GM12878 (cell line): ENCODE data around the gene SRCIN1. TPM values are rescaled to one million over a fixed set of nuclear protein-coding genes. Genes with fewer than 3 reads are reported as not detected.

Source experiments
- ATAC-seq: fragments of 200-7000 bp; cut with Tn5 transposase; 3 replicates; pipeline ENCODE4 v1.9.1; 2020; ENCODE audit warnings: mild to moderate bottlenecking, moderate library complexity
- BruUV-seq: library from RNA; stranded (reverse); fragments of 400-500 nt; replicated peaks from 2 replicates; lab custom pipeline; 2021; lab: Mats Ljungman, UMichigan
- CTCF ChIA-PET: fragments of 300-600 bp; sonication (Branson Sonifier 250); formaldehyde crosslinking; extraction: SDS; loops from one replicate; lab custom pipeline; 2021; ENCODE audit warnings: inconsistent platforms; lab: Yijun Ruan, JAX
- POLR2A ChIA-PET: fragments of 350-600 bp; formaldehyde crosslinking; extraction: SDS; loops from one replicate; lab custom pipeline; 2021; ENCODE audit warnings: inconsistent platforms; lab: Charles Lee
- RAD21 ChIA-PET: fragments of 300-600 bp; sonication (Branson Sonifier 250); formaldehyde crosslinking; loops from one replicate; lab custom pipeline; 2023; ENCODE audit warnings: antibody characterized with exemption; ENCODE audit not compliant: unreplicated experiment; lab: Charles Lee
- SMC1A ChIA-PET: fragments of 300-600 bp; sonication (Branson Sonifier 250); formaldehyde crosslinking; loops from one replicate; lab custom pipeline; 2023; ENCODE audit not compliant: unreplicated experiment, uncharacterized antibody; lab: Charles Lee
- DNase-seq: peaks from one replicate; pipeline ENCODE4 v3.0.0-alpha.2; 2011; ENCODE audit warnings: low read depth, low spot score
- FAIRE-seq: peaks from 3 replicates; lab custom pipeline; 2011; peaks lifted over from hg19 to GRCh38; lab: Jason Lieb, UNC
- H2AFZ ChIP-seq: 2 replicates; pipeline ENCODE4 v1.6.0; 2011; ENCODE audit warnings: low read depth, low read length, control low read depth; ENCODE audit not compliant: control insufficient read depth
- H3K27ac ChIP-seq: 2 replicates; pipeline ENCODE4 v1.5.1; 2011; ENCODE audit warnings: control low read depth; ENCODE audit not compliant: control insufficient read depth, insufficient read depth
- H3K27me3 ChIP-seq, 2 experiments: replicated peaks in 1 of 2; 2 replicates each; pipeline versions ENCODE4 v1.6.0 to v1.6.1; 2011; ENCODE audit warnings: low read length in 1 of 2; ENCODE audit not compliant: control insufficient read depth in 2 of 2, insufficient read depth in 2 of 2
- H3K36me3 ChIP-seq, 2 experiments: 2 replicates each; pipeline ENCODE4 v1.5.1; 2011; ENCODE audit warnings: low read length in 1 of 2; ENCODE audit not compliant: control insufficient read depth in 2 of 2, insufficient read depth in 2 of 2
- H3K4me1 ChIP-seq: 2 replicates; pipeline ENCODE4 v1.6.1; 2011; ENCODE audit warnings: mild to moderate bottlenecking, low read length, moderate library complexity, mixed read lengths; ENCODE audit not compliant: control insufficient read depth, insufficient read depth
- H3K4me2 ChIP-seq: 2 replicates; pipeline ENCODE4 v1.6.0; 2011; ENCODE audit warnings: control low read depth; ENCODE audit not compliant: control insufficient read depth, insufficient read depth
- H3K4me3 ChIP-seq: fragments of 200-600 bp; sonication (generic); 2 replicates; pipeline ENCODE4 v1.5.1; 2016
- H3K79me2 ChIP-seq: 2 replicates; pipeline ENCODE4 v1.6.0; 2011; ENCODE audit warnings: low read length; ENCODE audit not compliant: control insufficient read depth, insufficient read depth
- H3K9ac ChIP-seq: 2 replicates; pipeline ENCODE4 v1.8.0; 2011; ENCODE audit warnings: low read length, control low read depth, mixed read lengths; ENCODE audit not compliant: control insufficient read depth, insufficient read depth
- H3K9me3 ChIP-seq: replicated peaks from 3 replicates; pipeline ENCODE4 v1.5.1; 2011; ENCODE audit warnings: mild to moderate bottlenecking, low read length; ENCODE audit not compliant: control insufficient read depth, insufficient read depth
- H4K20me1 ChIP-seq: 2 replicates; pipeline ENCODE4 v1.6.0; 2011; ENCODE audit not compliant: control insufficient read depth, insufficient read depth
- DPF2 ChIP-seq: fragments of 450-650 bp; IDR thresholded peaks from 2 replicates; pipeline ENCODE4 v1.6.1; 2017; ENCODE audit warnings: mild to moderate bottlenecking
- E2F8 ChIP-seq: fragments of 450-650 bp; IDR thresholded peaks from 2 replicates; pipeline ENCODE4 v1.6.1; 2018; ENCODE audit warnings: mild to moderate bottlenecking, low read depth, moderate library complexity; ENCODE audit not compliant: partially characterized antibody
- IRF4 ChIP-seq: IDR thresholded peaks from 2 replicates; pipeline ENCODE4 v1.6.1; 2011; ENCODE audit warnings: low read depth, low read length
- MEF2A ChIP-seq: IDR thresholded peaks from 2 replicates; pipeline ENCODE4 v1.6.1; 2011; ENCODE audit warnings: low read depth, mild to moderate bottlenecking, low read length, moderate library complexity; ENCODE audit not compliant: insufficient read depth
- SPI1 ChIP-seq: IDR thresholded peaks from 2 replicates; pipeline ENCODE4 v1.6.1; 2011; ENCODE audit warnings: low read depth, mild to moderate bottlenecking, low read length, moderate library complexity, borderline replicate concordance; ENCODE audit not compliant: insufficient read depth
- SRF ChIP-seq, 2 experiments: IDR thresholded peaks; 2 replicates each; pipeline ENCODE4 v1.6.1; 2011; ENCODE audit warnings: low read depth in 2 of 2, low read length in 2 of 2, mild to moderate bottlenecking in 1 of 2, moderate library complexity in 1 of 2
- STAT1 ChIP-seq: fragments of 450-650 bp; conservative IDR thresholded peaks from 2 replicates; pipeline ENCODE4 v1.6.1; 2014; ENCODE audit warnings: antibody characterized with exemption, mild to moderate bottlenecking
- YY1 ChIP-seq: IDR thresholded peaks from 2 replicates; pipeline ENCODE4 v1.6.1; 2011; ENCODE audit warnings: low read depth, mild to moderate bottlenecking, low read length
- ZNF217 ChIP-seq: fragments of 450-650 bp; IDR thresholded peaks from 2 replicates; pipeline ENCODE4 v1.6.1; 2017; ENCODE audit warnings: antibody characterized with exemption, mild to moderate bottlenecking
- WGBS: methylation state at CpG from one replicate; pipeline ENCODE4 v1.1.6; 2016; ENCODE audit warnings: low lambda C conversion rate; ENCODE audit not compliant: insufficient replicate concordance, insufficient coverage; ENCODE audit errors: missing lambda C conversion rate; 5-methylcytosine and 5-hydroxymethylcytosine counted together
- in situ Hi-C: fragments of 300-500 bp; cut with MboI; formaldehyde crosslinking; loops from 9 replicates; pipeline ENCODE4 v1.14.3; 2018; ENCODE audit warnings: mixed read lengths
- intact Hi-C: fragments of 100-400 bp; cut with micrococcal nuclease; formaldehyde crosslinking; loops from one replicate; pipeline ENCODE4 v1.14.2; 2022; ENCODE audit not compliant: unreplicated experiment
- polyA plus RNA-seq, 11 experiments: library from polyadenylated mRNA; depleted of rRNA in 4 of 11; unstranded in 6 of 11; stranded (reverse) in 5 of 11; fragments of >200 nt; fragmentation: Nextera tagmentation in 4 of 11; fragmentation: Illumina TruSeq in 1 of 11; extraction: Ambion mirVana in 4 of 11; extraction: Trizol in 1 of 11; gene quantifications; 1 replicate in 1 of 11; 2 replicates in 10 of 11; pipeline versions ENCODE4 v1.2.1 to v1.2.3, GENCODE V29; 2011 to 2016; ENCODE audit warnings: inconsistent platforms in 2 of 11, missing spikeins in 2 of 11, low read depth in 1 of 11
- total RNA-seq, 4 experiments: library from RNA; depleted of rRNA in 3 of 4; stranded (reverse); fragments of >200 nt in 3 of 4; fragmentation: Illumina TruSeq in 1 of 4; extraction: Trizol in 1 of 4; gene quantifications; 2 replicates each; pipeline versions ENCODE4 v1.2.1 to v1.2.3, GENCODE V29; 2013 to 2021
- TF ChIP-seq, protein P1 (sequence below): fragments of 450-650 bp; IDR thresholded peaks from 2 replicates; pipeline ENCODE4 v1.6.1; 2014; ENCODE audit warnings: mild to moderate bottlenecking

The SRCIN1 gene
- total and polyA plus RNA-seq, 10 of the 15 experiments (the other 5 are each of a cell fraction or from before 2014, with no cell fraction given): under 0.01 to 0.74 (median 0.20) TPM; not detected in 3

DNA sequence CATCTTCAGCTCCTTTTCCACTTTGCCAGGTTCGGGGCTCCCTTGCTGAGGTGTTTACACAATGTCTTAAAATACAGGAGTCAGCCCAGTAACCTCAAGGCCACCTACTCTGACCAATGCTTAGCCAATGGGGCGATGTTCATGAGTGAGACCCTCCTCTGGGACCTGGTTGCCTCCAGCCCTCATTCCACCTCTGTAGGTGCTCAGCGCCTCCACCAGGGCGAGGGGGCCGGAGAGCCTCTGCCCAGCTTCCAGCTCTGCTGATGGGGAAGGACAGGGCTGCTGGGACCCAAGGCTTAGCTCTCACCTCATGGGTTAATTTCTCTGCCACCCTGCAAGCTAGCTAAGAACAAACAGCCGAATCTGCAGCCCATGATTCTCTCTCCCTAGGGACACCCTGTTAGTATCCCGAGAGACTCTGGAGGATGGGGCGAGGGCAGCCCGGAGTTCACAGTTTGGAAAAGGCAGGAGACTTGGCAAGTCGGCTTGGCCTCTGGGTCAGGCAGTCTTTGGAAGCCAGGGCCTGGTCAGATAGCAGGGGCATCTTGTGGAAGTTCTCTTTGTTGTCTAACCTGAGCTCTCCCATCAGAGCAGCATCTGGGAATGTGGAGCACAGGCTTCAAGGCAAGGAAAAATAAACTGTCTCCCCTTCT lies 16.2 kb downstream of the SRCIN1 start:
- no TSS peak for BruUV-seq
- peaks cover 26% of the 10 kb centered on the region for H3K4me1 ChIP-seq
- no peak for DNase-seq
- no peaks in the 10 kb centered on the region for H3K79me2 ChIP-seq
- H4K20me1 ChIP-seq: no peaks in the 10 kb centered on the region
- intact Hi-C loops (loop anchor here (2.0 to 10.0 kb wide), 2 partner anchors 73 to 165 kb away; partner anchors contain the start of gene ARHGAP23), in situ Hi-C loops (no loop called here)
- H3K27me3 ChIP-seq: peaks cover 0 to 2% of the 10 kb centered on the region in 2 experiments; a peak in 3 of 4 replicates
- no peak overlapping the region for H3K4me2 ChIP-seq
- no peaks in the 10 kb centered on the region for H3K36me3 ChIP-seq
- no peak overlapping the region for H2AFZ ChIP-seq
- no peaks in the 10 kb centered on the region for H3K9me3 ChIP-seq
- H3K4me3 ChIP-seq: no peak overlapping the region
- SMC1A ChIA-PET: interaction anchor here (0.7 to 2.0 kb wide), 3 partner anchors 20 to 74 kb away, joined by 3 to 4 read pairs (median 4); no protein-coding TSS in a partner anchor
- CTCF ChIA-PET: interaction anchor here (1.1 to 11.8 kb wide), 4 partner anchors 14 to 74 kb away, joined by 3 to 187 read pairs (median 14); no protein-coding TSS in a partner anchor
- no peak overlapping the region for H3K27ac ChIP-seq
- POLR2A ChIA-PET: no interaction called here
- no peak for ATAC-seq
- FAIRE-seq: no peak
- 68% methylated on average over 10 of the region's 10 CpGs for WGBS
- H3K9ac ChIP-seq: no peak overlapping the region
- no peak for TF ChIP-seq SPI1
- no peak for TF ChIP-seq YY1
- TF ChIP-seq IRF4: no peak
- no peak for TF ChIP-seq ZNF217
- TF ChIP-seq, protein P1, sequence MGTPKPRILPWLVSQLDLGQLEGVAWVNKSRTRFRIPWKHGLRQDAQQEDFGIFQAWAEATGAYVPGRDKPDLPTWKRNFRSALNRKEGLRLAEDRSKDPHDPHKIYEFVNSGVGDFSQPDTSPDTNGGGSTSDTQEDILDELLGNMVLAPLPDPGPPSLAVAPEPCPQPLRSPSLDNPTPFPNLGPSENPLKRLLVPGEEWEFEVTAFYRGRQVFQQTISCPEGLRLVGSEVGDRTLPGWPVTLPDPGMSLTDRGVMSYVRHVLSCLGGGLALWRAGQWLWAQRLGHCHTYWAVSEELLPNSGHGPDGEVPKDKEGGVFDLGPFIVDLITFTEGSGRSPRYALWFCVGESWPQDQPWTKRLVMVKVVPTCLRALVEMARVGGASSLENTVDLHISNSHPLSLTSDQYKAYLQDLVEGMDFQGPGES: no peak
- TF ChIP-seq SRF (IDR thresholded peaks at IDR 0.05; ENCODE audit: low read depth in 2 of 2, low read length in 2 of 2): no peak
- no peak for TF ChIP-seq DPF2
- no peak for TF ChIP-seq E2F8
- TF ChIP-seq MEF2A: no peak
- no peak for TF ChIP-seq STAT1
- RAD21 ChIA-PET: interaction anchor here (0.7 to 11.0 kb wide), 3 partner anchors 31 to 74 kb away, joined by 3 to 130 read pairs (median 4); no protein-coding TSS in a partner anchor
